Retina (tissue), 1 donor: ENCODE measurements around the gene TLE2.
A peak's percentile ranks its signal among the peaks of the same experiment; 100 is the strongest.

Source experiments
- DNase-seq: peaks from one replicate; pipeline ENCODE4 v3.0.0-alpha.2; 2016

The TLE2 gene

GRCh38 chr19:3029065-3029923 is at the start of gene TLE2:
TSS of gene TLE2 (minus strand) at chr19:3029280. CDS start at chr19:3028904, 376 bp downstream.
- DNase-seq = no peak

- peak; percentile 89 for DNase-seq
Measured at GRCh38 chr19:3075605-3076431, 46.7 kb upstream of the TLE2 start.

GRCh38 chr19:3073931-3074595 is 45.0 kb upstream of the TLE2 start:
- no peak for DNase-seq

GRCh38 chr19:3073159-3073563 is 44.1 kb upstream of the TLE2 start:
- DNase-seq = no peak

DNA sequence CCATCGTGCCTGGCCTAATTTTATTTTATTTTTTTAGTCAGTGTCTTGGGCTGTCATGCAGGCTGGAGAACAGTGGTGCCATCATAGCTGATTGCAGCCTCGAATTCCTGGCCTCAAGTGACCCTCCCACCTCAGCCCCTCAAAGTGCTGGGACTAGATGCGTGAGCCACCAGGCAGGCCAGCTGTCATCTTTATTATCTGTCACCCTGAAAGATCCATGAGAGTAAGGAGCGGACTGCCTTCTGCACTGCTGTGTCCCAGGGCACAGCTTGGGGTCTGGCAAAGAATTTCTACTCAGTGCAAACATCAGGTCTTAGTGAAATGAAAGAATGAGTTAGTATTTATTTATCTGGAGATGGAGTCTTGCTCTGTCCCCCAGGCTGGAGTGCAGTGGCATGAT is 42.7 kb upstream of the TLE2 start:
- peak; percentile 73 for DNase-seq

DNA sequence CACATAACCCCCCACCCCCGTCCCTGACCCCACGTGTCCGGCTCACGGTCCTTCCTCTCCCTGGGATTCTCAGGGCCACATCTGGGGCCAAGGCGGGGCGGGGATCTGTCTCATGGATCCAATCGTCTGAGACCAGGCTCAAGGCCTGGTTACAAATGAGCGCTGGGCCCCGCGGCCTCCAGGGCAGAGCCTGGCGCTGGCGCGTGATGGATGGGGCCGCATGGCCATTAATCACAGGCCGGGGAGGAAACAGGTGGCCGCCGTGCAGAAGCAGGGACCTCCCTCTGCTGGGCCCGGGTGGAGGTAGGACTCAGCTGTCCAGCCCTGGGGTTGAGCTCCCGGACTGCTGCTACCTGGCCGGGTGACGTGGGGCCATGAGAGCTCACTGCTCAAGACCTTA is 39.0 kb upstream of the TLE2 start:
- no peak for DNase-seq

DNA sequence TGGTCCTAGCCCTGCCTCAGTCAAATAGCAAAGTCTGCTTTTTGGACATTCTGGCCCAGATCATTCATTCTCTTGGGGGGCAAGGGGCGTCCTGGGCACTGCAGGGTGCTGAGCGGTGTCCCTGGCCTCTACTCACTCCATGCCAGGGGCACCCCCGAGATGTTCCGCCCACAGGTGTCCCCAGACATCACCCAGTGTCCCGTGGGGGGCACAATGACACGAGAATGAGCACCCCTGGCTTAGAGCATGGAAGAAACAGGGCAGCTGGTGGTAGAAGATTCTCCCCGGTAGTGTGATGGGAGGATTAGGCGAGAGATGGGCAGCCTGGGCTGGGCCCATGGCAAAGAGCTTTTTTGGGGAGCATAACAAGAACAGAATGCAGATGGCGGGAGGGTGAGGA is 38.5 kb upstream of the TLE2 start:
- DNase-seq = no peak

DNA sequence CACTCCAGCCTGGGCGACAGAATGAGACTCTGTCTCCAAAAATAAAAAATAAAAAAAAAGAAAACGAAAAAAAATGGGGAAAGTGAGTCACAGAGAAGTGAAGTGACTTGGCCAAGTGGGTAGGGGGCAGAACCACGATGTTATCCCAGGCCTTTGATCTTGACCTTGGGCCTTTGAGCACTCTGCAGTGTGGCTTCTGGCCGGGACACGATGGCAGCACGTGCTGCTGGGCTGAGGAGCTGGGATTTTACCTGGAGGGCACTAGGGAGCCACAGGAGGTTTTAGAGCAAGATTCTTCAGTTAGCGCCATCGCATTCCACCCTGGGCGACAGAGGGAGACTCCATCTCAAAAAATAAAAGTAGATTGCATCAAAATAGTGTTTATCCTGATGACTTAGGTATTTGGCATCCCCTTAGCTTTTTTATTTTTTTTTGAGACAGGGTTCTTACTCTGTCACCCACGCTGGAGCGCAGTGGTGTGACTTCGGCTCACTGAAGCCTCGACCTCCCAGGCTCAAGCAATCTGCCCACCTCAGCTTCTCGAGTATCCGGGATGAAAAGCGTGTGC is 37.5 kb upstream of the TLE2 start:
- no peak for DNase-seq

DNA sequence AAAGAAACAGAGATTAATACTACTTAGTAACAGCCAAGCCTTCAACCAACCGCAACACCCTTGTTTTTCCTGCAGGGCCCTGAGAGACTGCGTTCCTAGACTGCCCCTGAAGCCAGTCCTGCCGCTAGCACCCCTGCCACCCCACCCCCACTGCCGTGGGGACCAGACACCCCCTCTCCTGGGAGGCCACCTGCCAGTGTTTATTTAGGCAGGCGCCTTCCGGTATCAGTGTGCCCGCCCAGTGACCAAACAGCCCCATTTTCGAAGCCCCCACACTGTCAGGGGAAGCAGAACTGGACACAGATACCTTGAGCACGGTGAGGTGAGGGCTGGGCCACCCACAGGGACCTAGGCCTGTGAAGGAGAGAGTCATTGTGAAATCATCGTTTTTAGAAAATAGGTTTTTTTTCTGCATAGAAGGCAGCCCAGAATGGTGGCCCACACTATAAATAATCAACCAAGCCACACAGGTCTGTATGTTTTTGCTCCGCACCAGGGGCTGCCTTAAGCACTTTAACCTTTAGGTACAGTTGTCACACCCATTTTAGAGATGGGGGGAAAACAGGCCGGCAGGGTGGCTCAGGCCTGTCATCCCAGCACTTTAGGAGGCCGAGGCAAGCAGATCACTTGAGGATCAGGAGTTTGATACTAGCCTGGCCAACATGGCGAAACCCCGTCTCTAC is 36.7 kb upstream of the TLE2 start:
- no peak for DNase-seq

GRCh38 chr19:3064011-3064330 is 34.9 kb upstream of the TLE2 start:
- DNase-seq = no peak

DNA sequence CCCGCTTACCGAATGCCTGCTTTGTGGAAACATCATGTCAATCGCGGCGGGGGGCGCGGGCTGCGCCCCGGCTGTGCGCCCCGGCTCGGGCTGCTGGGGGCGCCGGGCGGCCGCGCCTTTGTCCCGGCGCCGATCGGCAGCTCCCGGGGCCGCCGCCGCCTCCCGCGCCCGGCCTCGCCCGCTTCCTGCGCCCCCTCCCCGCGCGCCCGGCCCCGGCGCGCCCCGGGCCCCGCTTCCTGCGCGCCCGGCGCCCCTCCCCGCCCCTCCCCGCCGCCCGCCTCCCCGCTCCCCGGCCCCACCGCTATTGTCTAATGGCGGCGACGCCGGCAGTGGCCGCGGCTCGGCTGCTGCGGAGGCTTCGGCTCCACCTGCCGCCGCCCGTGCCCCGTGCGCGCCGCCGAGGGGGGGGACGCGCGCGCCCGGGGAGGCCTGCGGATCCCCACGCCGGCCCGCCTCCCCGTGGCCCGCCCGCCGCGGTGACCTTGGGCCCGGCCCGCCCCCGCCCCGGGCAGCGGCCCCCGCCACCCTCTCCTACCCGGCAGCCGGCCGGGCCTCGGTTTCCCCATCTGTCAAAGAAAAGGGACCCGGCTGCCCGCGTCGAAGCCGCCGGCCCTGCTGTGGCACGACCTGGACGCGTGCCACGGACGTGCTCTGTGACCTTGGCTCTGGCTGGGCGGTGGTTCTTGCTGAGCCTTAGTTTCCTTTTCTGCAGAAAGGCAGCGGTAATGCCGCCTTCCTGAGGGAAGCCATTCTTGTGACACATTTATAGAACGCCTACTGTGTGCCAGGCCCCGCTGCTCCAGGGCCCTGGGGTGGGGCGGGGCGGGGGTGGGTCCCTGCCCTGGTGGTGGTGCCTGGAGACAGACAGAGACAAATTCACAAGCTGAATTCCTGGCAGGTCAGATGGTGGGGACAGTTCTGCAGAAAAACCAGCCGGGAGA is 33.4 kb upstream of the TLE2 start, which contains the start of gene TLE5:
TLE5 (minus strand) TSS at position 331 of the 941 bp plus-strand sequence; CDS start at position 36, 295 bp downstream.
- DNase-seq = no peak

DNA sequence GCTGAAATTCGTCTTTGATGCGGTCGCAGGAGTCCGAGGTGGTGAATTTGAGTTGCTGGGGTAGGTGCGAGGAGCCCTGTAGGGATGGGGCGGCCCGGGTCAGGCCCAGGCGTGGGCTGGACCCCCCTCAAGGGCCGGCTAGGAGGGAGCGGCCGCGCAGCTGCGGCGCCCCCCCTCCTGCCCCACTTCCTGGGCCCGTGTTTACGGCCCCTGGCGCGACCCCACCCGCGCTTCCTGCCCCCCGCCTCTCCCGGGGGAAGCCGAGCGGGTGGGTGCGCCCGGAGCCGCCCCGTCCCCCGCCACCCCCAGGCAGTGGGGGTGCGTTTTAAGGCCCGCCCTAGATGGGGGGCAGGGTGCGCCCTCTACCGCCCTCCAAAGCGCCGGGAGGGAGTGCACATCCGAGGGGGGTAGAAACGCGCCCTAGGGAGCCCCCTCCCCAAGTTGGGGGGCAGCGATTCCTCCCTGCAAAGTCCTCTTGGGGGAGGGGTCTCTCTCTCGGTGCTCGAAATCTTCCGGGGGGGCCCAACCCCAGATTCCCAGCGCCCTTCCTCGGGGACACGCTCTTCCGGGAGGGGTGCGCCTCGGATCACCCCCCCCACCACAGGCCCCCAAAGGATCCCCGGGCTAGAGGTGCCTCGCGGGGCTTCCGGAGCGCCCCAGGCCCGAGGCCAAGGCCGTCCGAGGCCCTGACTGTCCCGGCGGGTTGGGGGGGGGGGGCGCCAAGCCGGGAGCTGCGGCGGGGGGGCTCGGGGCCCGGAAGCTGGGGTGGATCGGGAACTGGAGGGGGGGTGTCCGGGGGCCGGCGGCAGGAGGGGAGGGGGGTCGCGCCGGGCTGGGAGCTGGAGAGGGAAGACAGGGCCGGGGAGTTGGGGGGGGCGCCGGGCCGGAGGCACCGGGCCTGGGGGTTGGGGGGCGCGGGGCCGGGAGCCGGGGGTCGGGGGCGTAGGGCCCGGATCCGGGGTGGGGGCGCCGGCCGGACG is 32.4 kb upstream of the TLE2 start:
- DNase-seq = no peak

GRCh38 chr19:3060857-3061181 is 31.7 kb upstream of the TLE2 start:
- no peak for DNase-seq

- no peak for DNase-seq
Measured at GRCh38 chr19:3059653-3060052, 30.6 kb upstream of the TLE2 start.

- DNase-seq = no peak
Measured at GRCh38 chr19:3058821-3059314, 29.8 kb upstream of the TLE2 start.

DNA sequence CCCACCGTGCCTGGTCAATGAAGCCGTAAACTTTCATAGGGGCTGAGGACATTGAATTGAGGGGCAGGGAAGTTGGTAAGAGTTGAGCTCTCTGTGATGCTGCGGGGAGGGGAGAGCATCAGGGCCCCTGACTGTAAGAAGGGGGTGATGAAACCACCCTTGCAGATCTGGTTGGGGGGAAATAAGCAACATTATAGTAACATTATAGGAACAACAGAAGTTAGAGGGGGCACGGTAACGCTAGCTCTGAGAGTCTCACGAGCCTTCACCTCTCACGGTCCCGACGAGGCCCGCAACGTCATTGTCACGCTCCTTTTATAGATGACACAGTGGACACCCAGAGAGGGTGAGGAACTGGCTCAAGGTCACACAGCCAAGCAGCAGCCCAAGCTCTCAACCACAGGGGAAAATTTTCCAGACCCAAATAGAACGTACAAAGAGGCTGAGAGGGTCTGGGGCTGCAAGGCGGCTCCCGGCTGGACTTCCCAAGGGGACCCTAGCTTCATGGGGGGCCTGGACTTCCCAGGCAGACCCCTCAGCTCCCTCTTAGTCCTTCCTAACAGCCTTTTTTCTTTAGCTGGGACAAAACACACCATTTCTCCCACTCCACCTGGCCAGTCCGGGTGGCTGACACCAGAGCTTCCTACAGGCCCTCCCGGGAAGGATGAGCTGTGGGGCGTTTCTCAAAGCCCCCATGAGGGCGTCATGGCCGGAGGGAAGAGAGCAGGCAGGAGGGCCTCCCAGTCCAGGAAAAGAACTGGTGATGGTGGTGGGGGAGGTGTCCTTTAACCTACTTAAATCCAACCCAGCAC is 29.1 kb upstream of the TLE2 start:
- no peak for DNase-seq

- peak; percentile 55 for DNase-seq
Measured at GRCh38 chr19:3057275-3057714, 28.2 kb upstream of the TLE2 start.

- no peak for DNase-seq
Measured at GRCh38 chr19:3056417-3057088, 27.5 kb upstream of the TLE2 start.
